ENCODE data around the gene CHCHD6. TPM values are rescaled to one million over a fixed set of nuclear protein-coding genes. Genes with fewer than 3 reads are reported as not detected.

Gene CHCHD6
- total and polyA plus RNA-seq, 8 donors: 5.0 to 10.9 (median 6.0) TPM

- WGBS, 2 donors: 73 to 76% methylated on average over 15 of the region's 15 CpGs
- intact Hi-C loops (cut with DNase I): loop anchor here in 1 of 3 donors (10.0 kb wide), 1 partner anchor 879 kb away; no protein-coding TSS in a partner anchor
- no peak for DNase-seq
Measured at GRCh38 chr3:126665959-126666657, 37.9 kb upstream of the CHCHD6 start.

GRCh38 chr3:126666658-126667528 lies 37.1 kb upstream of the CHCHD6 start:
- H3K27ac ChIP-seq: no peak overlapping the region
- WGBS, 2 donors: 77 to 83% methylated on average over 13 to 15 of the region's 15 CpGs
- H3K36me3 ChIP-seq: no peaks in the 10 kb centered on the region
- H3K9me3 ChIP-seq: no peaks in the 10 kb centered on the region
- intact Hi-C loops (cut with DNase I): loop anchor here in 1 of 3 donors (10.0 kb wide), 1 partner anchor 878 kb away; no protein-coding TSS in a partner anchor
- no peak overlapping the region for H3K4me3 ChIP-seq
- DNase-seq (no peak), FAIRE-seq (no peak), ATAC-seq (no peak)
- H3K4me1 ChIP-seq: no peaks in the 10 kb centered on the region
- no peaks in the 10 kb centered on the region for H3K27me3 ChIP-seq
- TF ChIP-seq CTCF (IDR thresholded peaks at IDR 0.05): no peak

More at GRCh38 chr3:126665959-126666657, 37.9 kb upstream of the CHCHD6 start:
- Histone ChIP-seq H3K27ac (no peak overlapping the region), H3K4me3 (no peak overlapping the region), H3K4me1 (no peaks in the 10 kb centered on the region), H3K9me3 (no peaks in the 10 kb centered on the region), H3K36me3 (no peaks in the 10 kb centered on the region), H3K27me3 (peaks cover 0 to 4% (median 0%) of the 10 kb centered on the region in 4 donors)
- ATAC-seq: no peak
- no peak for TF ChIP-seq CTCF (IDR thresholded peaks at IDR 0.05)
- FAIRE-seq: no peak

DNA sequence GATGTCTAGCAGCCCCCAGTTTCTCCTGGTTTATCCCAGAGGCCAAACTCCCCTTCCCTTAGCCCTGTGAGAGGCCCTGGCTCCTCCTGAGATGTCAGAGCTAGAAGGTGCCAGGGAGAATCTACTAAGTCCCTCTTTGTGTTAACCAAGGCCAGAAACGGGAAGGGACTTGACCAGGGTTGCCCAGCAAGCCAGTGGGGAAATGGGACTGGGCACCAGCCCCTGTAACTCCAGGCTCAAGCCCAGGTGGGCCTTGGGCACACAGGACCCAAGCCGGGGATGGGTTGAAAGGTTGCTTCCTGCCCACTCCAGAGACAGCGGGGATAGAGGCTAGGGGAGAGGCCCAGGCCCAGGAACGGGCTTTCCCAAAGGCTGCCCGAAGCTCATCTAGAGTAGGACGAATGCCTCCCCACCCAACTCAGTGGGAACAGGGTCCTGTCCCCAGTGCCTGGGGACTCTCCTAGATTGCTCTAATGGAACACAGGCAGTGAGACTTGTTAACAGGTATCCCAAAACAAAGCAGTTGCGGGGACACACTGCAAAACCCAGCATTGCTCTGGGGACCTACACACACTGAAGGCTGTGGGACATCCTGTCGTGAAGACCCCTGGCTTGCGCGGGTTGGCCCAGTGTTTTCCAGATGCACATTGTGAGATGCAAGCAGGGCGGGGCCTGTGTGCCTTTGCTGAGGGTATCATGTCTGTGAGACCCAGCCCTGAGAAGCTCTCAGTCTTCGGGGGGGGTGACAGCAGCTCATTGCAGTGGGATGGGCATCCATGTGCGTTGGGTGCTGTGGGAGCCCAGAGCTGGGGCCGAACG lies 36.2 kb upstream of the CHCHD6 start:
- Histone ChIP-seq H3K9me3 (no peaks in the 10 kb centered on the region), H3K27me3 (no peaks in the 10 kb centered on the region), H3K4me3 (no peak overlapping the region), H3K4me1 (no peaks in the 10 kb centered on the region), H3K36me3 (no peaks in the 10 kb centered on the region), H3K27ac (no peak overlapping the region)
- no peak for TF ChIP-seq CTCF (IDR thresholded peaks at IDR 0.05)
- intact Hi-C loops (cut with DNase I): loop anchor here in 1 of 3 donors (10.0 kb wide), 1 partner anchor 877 kb away; no protein-coding TSS in a partner anchor
- WGBS, 2 donors: 77 to 80% methylated on average over 15 of the region's 15 CpGs
- no peak for DNase-seq
- no peak for FAIRE-seq
- no peak for ATAC-seq

GRCh38 chr3:126668450-126669401 lies 35.3 kb upstream of the CHCHD6 start:
- no peak for FAIRE-seq
- H3K27me3 ChIP-seq: no peaks in the 10 kb centered on the region
- no peaks in the 10 kb centered on the region for H3K4me1 ChIP-seq
- intact Hi-C loops (cut with DNase I): loop anchor here in 1 of 3 donors (10.0 kb wide), 1 partner anchor 876 kb away; no protein-coding TSS in a partner anchor
- no peak for DNase-seq
- ATAC-seq: no peak
- H3K27ac ChIP-seq: no peak overlapping the region
- WGBS, 2 donors: 81 to 87% methylated on average over 13 of the region's 13 CpGs
- H3K36me3 ChIP-seq: no peaks in the 10 kb centered on the region
- no peaks in the 10 kb centered on the region for H3K9me3 ChIP-seq
- H3K4me3 ChIP-seq: no peak overlapping the region
- no peak for TF ChIP-seq CTCF (IDR thresholded peaks at IDR 0.05)

Data from pancreas (tissue), 10 donors.